Fibroblast of mammary gland (primary cell): ENCODE results near the gene EMID1.

Experiments
- DNase-seq: peaks from one replicate; pipeline ENCODE4 v3.0.0-alpha.2; 2010; ENCODE audit warnings: low read depth
- H3K4me3 ChIP-seq: 2 replicates; pipeline ENCODE4 v1.5.1; 2011; ENCODE audit warnings: low read depth, mild to moderate bottlenecking, low read length, moderate library complexity; ENCODE audit not compliant: control insufficient read depth
- CTCF ChIP-seq: conservative IDR thresholded peaks from 2 replicates; pipeline ENCODE4 v1.5.1; 2011; ENCODE audit warnings: low read depth, low read length, inconsistent platforms; ENCODE audit not compliant: control insufficient read depth, insufficient read depth

The EMID1 gene

DNA sequence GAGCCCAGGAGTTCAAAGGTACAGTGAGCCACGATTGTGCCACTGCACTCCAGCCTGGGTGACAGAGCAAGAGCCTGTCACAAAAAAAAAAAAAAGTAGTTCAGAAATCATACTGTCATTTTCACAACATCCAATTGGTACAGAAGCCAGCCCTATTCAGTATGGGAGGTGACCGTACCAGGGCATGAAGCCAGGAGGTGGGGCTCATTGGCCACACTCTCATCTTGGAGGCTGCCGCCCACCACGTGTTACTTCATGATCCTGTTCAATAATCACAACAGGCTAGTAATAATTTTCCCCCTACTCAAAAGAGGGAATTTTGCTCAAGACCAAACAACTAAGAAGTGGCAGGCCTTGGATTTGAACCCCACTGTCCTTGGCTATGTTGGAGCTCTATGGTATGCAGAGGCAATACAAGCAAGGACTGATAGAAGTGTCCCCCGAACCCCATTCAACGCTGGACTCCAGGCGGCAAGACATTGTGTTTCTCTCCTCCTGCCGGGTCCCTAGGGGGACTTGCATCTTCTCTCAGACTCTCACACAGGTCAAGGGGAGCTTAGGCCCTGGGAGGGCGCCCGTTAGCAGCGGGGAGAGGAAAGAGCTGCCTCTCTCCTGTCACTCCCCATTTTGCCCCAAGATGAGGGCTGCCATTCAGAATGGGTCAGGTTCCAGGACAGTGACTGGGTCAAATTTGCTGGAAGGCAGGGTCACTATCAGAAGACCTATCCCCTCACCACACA, 40.2 kb upstream of the EMID1 start:
- no peak for TF ChIP-seq CTCF
- no peak overlapping the region for H3K4me3 ChIP-seq
- DNase-seq, result no peak

GRCh38 chr22:29166180-29166579, 39.5 kb upstream of the EMID1 start:
- no peak for TF ChIP-seq CTCF
- no peak overlapping the region for H3K4me3 ChIP-seq
- no peak for DNase-seq

DNA sequence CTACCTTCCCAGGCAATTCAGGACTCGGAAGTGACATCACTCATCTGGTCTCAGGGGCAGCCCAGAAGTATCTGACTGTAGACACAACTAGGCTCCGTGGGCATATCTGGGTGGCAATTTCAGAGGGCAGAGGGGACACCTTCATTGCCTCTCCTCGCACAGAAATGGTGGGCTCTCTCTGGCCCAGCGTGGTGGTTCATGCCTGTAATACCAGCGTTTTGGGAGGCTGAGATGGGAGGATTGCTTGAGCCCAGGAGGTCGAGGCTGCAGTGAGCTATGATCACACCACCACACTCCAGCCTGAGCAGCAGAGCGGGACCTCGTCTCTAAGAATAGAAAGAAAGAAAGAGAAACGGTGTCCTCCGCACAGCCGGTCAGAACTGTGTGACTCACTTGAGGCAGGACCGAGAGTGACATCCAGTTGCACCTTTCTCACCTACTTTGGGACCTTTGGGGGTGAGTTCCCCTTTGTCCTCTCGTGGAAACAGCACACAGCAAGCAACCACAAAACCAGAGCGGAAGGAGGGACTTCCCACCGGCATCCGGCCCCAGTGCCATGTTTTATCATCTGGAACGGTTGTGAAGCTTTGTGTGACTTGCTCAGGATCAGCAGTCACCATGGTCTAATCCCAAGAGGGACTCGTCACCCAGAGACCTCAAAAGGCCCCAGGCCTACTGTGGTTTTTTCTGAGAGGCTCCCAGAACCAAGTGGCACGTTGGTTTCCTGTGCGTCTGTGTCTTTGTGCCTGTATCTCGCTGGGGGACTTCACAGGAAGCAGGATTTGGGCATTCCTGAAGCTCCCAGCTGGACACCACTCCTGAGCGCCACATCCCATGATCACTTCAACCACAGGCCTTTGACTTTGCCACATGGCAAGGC, 38.4 kb upstream of the EMID1 start:
- H3K4me3 ChIP-seq, result no peak overlapping the region
- no peak for DNase-seq
- TF ChIP-seq CTCF, result no peak

DNA sequence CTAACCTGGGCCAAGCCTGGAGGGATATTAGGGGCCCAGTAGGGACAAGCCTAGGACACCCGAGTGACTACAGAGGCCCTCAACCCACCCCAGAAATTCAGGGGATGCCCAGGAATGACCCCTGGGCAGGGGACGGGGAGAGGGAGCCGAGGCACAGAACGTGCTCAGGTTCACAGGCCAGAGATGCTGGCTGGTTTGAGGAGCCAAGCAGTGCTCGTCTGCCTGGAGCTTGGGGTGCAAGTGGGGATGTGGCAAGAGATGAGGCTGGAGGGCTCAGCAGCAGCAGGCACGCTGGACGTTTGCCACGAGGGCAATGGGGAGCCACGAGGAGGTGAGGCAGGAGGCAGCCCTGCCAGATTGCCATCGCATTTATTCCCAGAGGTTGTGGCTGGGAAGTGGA, 34.0 kb upstream of the EMID1 start:
- no peak overlapping the region for H3K4me3 ChIP-seq
- DNase-seq, result no peak
- TF ChIP-seq CTCF, result no peak

- H3K4me3 ChIP-seq, result no peak overlapping the region
- no peak for DNase-seq
- TF ChIP-seq CTCF, result no peak
Measured at GRCh38 chr22:29172216-29172615, 33.5 kb upstream of the EMID1 start.

DNA sequence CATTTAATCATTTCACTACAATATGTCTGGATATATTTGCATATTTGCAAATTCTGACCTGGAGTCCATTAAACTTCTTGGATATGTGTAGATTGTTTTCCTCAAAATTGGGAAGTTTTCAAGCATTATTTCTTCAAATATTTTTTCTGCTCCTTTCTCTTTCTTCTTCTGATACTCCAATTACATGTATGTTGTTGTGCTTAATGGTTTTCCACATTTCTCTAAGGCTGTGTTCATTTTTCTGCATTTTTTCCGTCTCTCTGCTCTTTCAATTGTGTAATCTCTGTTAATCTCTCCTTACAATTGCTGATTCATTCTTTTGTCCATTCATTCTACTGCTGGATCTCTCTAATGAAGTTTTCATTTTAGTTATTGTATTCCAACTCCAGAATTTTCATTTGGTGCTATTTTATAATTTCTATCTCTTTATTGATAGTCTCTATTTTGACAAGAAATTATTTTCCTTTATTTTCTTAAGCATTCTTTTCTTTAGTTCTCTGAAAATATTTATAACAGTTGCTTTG, 30.3 kb upstream of the EMID1 start:
- TF ChIP-seq CTCF, result no peak
- no peak for DNase-seq

More for the DNA sequence above, 30.3 kb upstream of the EMID1 start:
- H3K4me3 ChIP-seq, result no peak overlapping the region
